Activated CD4-positive, alpha-beta T cell treated with anti-CD3 and anti-CD28 coated beads for 24 hours (primary cell): ENCODE results near the gene LHFPL3.
A peak's percentile ranks its signal among the peaks of the same experiment; 100 is the strongest.

Experiments used
- DNase-seq, 2 donors: peaks; one replicate each; pipeline ENCODE4 v3.0.0-alpha.2; 2020; ENCODE audit warnings: low read depth in 2 of 2

The LHFPL3 gene

DNA sequence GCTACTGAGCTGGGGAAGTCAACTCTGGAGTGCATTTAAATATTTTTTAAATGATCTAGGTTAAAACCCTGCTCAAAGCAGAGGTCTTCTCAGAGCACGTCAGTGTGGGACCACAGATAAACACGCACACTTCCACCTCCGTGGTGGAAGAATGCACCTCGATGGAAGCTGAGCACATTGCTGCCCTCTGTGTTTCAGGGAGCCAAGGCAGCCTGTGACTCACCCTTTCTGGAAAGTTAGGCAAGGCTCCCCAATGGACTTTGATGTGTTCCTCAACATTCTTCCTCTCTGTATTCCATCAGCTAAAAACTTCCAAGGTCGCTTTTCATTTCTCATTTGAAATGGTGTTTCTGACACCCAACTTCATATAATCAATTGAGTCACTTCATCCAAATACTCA is 514.8 kb downstream of the LHFPL3 start:
- no peak for DNase-seq

DNA sequence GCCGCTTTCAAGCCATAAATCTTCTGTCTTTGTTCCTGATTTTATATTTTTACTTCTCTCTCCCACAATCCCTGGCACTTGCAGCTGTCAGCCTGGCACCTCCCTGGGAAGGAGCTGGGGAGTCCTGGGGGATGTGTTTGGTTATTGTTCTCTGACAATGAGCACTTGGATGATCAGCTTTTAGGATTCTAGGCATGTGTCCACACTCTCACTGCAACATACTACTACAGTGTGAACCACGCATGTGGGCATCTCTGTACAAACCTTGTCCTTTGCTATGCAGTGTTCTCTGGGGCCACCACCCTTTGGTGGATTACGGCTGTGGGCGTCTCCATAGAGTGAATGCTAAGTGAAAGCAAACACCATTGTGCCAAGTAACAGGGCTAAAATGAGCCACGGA is 517.2 kb downstream of the LHFPL3 start:
- no peak for DNase-seq

- DNase-seq, result no peak
Observed at GRCh38 chr7:104846731-104847130, 518.3 kb downstream of the LHFPL3 start.

- peak; percentile 39 for DNase-seq
Observed at GRCh38 chr7:104848138-104848990, 520.0 kb downstream of the LHFPL3 start.

GRCh38 chr7:104850374-104850773 is 522.0 kb downstream of the LHFPL3 start:
- no peak for DNase-seq

GRCh38 chr7:104851268-104851667 is 522.9 kb downstream of the LHFPL3 start:
- no peak for DNase-seq

DNA sequence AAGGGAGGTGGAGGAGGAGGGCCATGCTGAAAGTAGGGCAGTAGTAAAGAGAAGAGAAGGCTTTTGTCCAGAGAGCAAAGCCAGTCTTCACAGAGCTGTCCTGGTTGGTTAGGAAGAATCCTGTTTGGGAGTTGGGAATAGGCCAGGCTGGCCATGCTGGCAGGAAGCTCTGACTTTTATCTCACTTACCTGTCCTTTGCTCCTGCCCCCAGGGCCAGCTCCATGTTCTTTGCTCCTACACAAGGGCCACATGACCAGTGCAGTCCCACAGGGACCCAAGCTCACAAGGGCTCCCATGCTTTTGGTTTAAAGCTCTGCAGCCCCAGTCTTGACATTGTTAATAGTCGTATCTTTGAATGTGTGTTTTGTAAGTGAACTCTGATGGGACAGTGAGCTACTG is 524.0 kb downstream of the LHFPL3 start:
- no peak for DNase-seq

DNA sequence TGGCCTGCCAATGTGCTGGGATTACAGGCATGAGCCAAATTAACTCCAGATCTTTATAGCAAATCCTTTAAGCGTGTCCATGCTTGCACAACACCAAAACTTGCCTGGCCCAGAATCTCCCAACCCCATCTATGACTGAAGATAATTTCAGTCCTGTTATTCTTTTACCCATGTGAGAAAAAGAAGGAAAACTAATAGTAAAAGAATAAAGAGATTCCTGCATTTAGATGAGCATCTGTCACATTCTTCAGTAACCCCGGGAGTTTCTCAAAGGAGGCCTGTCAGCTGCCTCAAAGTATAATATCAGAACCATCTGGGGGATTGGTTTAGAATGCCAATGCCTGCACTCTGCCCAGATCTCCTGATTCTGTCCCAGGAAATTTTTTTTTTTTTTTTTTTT is 527.5 kb downstream of the LHFPL3 start:
- no peak for DNase-seq

DNA sequence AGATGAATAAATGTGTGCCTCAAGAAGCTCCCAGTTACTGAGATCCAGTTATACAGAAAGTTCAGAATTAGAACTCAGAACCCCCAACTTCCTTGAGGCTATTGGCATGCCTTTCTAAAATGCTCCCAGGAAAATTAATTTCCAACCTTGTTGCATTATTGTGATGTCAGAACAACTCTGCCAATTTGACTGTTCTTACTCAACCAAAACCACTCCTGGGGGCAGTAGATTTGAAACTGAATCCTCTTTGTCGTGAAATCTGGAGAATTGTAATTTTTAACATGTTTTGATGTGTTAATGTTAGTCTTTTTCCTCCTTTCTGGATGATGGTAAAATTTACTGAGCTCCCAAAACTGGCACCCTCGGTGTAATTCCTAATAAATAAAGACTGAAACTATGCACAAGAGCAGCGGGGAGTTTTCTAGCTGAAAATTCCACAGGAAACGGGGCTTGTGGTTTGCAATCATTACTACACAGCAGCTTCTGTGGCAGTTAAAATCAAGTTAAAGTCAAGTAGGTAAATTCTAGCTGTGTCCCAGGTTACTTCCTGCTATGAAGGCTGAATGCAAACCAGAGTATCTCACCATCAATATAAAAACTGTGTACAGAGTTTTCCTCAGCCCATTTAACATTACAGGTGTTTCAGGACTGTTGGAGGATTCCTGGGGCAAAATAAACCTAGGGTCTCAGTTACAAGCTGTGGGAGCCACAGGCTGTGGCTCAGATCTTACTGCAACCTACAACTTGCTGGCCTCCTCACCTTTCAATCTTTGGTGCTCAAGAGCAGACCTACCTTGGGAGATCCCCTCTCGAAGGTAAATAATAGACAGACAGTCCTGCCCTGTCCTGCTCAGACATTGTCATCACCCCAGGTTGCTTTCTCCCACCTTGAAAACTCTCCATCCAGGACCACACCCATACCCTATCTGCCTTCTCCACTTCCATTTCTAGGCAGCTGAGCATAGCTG is 529.3 kb downstream of the LHFPL3 start:
- no peak for DNase-seq

- DNase-seq, result no peak
Observed at GRCh38 chr7:104859754-104860426, 531.5 kb downstream of the LHFPL3 start.

DNA sequence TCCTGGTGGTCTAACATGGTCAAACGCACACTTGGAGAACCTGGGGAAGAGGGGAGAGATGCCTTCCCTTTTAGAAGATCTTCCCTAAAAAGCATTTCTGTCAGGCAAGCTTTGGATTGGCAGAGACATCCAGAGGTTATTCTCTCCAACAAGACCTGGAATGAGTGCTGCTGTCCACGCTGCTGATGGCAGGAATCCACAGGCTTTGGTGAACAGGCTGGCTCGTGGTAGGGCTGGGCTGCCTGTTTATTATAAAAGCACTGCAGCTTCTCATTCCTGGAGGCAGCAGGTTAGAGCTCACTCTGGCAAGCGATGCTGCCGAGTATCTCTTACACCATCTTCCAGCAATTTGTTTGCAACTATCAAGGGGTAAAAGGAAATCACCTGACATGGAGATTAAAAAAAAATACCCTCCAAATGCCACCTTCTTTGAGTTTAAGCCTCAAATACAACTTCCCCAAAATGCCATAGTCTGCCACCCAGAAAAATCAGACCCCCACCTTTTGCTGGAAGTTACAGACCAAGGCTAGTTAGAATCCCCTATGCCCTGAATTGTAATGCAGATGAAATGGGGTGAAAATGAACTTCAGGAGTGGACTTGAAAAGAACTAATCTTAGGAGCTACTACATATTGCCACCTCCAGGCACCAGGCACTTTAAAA is 533.5 kb downstream of the LHFPL3 start:
- DNase-seq, result no peak

GRCh38 chr7:104862719-104863118 is 534.3 kb downstream of the LHFPL3 start:
- no peak for DNase-seq

GRCh38 chr7:104873401-104873800 is 545.0 kb downstream of the LHFPL3 start:
- DNase-seq, result no peak

- DNase-seq, result no peak
Observed at GRCh38 chr7:104878577-104878976, 550.2 kb downstream of the LHFPL3 start.

DNA sequence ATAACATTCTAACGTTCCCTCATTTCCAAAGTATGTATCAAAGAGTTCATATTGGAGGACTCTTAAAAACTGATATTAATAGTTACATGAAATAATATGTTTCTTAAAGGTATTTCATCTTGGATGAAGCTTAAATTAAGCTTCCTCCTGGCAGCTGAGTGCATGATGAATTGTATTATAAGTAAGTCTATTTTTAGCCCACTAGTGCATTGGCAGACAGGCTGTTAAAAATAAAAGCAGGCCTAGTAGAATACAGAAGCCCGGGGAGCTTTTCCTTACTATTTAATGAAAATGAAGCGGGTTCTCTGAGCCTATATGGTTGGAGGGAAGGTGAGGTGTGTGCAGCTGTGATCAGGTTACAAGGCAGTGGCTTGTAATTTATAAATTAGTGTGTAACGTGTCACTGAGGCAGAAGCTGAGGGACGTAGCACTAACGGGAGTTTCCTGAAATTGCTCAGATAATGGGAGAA is 554.9 kb downstream of the LHFPL3 start:
- DNase-seq, result no peak

- DNase-seq, result peak; percentile 71 to 77
Observed at GRCh38 chr7:104883718-104884452, 555.5 kb downstream of the LHFPL3 start.

GRCh38 chr7:104886651-104887050 is 558.2 kb downstream of the LHFPL3 start:
- no peak for DNase-seq

DNA sequence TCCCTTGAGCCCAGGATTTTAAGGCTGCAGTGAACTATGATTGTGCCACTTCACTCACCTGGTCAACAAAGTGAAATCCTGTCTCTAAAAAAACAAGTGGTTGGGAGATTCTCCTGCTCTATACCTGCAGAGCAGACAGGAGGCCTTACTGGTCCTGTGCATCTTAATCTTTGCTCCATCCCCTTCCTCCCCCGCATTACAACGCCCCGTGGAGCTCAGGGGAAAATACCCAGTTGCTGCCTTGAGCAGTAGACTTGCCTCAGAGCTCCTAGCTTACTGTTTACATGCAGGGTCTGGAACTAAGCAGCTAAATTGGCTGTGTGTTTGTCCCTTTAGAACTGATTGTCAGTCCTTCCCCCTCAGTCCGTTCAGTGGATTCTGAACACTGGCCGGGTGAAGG is 561.8 kb downstream of the LHFPL3 start:
- no peak for DNase-seq

DNA sequence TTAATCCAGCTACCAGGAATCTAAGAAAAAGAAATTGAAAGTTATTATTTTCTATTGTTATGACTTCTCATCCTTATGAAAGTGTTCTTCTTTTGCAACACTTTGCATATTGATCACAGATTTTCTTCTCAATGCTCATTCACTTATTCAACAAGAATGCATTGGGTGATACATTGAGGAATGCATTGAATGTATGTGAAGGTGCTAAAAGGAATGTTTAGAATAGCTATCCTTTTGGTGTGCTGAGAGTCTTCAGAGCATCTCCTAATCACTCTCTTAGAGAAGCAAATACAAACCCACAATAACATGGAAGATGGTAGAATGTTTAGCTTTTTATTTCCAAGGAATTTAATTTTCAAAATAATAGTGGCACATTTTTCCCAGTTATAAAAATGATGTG is 563.5 kb downstream of the LHFPL3 start:
- DNase-seq, result no peak

GRCh38 chr7:104894314-104894713 is 565.9 kb downstream of the LHFPL3 start:
- no peak for DNase-seq
